Middle frontal gyrus (tissue), 1 donor: Measurements from ENCODE around the gene LMNA.
"Not testable (repeated sequence)": the region's sequence is repeated elsewhere in the genome, so short reads cannot be mapped to it uniquely, and the experiment has no call there.

ENCODE experiments used
- DNase-seq: peaks from one replicate; pipeline ENCODE4 v3.0.0-alpha.2; 2015; ENCODE audit warnings: low spot score; ENCODE audit errors: extremely low spot score

The LMNA gene

GRCh38 chr1:156114101-156114918, at the start of gene LMNA:
LMNA (plus strand) TSS chr1:156114711; CDS start chr1:156114919, 208 bp downstream.
- peak; percentile 57 for DNase-seq

- DNase-seq, result peak; percentile 27
Measured at GRCh38 chr1:156065212-156065611, 49.3 kb upstream of the LMNA start.

GRCh38 chr1:156065871-156066270, 48.6 kb upstream of the LMNA start:
- DNase-seq, result no peak

GRCh38 chr1:156067262-156067661, 47.2 kb upstream of the LMNA start:
- DNase-seq, result no peak

- DNase-seq, result no peak
Measured at GRCh38 chr1:156069490-156070455, 44.7 kb upstream of the LMNA start.

GRCh38 chr1:156070548-156070947, 44.0 kb upstream of the LMNA start:
- no peak for DNase-seq

GRCh38 chr1:156071332-156071816, 43.1 kb upstream of the LMNA start:
- not testable (repeated sequence) for DNase-seq

GRCh38 chr1:156072251-156072650, 42.3 kb upstream of the LMNA start:
- DNase-seq, result no peak

- DNase-seq, result no peak
Measured at GRCh38 chr1:156073110-156073687, 41.3 kb upstream of the LMNA start.

- DNase-seq, result no peak
Measured at GRCh38 chr1:156073740-156074139, 40.8 kb upstream of the LMNA start.

- DNase-seq, result no peak
Measured at GRCh38 chr1:156074661-156075060, 39.9 kb upstream of the LMNA start.

- no peak for DNase-seq
Measured at GRCh38 chr1:156075162-156075561, 39.3 kb upstream of the LMNA start.

- DNase-seq, result no peak
Measured at GRCh38 chr1:156075775-156076204, 38.7 kb upstream of the LMNA start.

- DNase-seq, result no peak
Measured at GRCh38 chr1:156076609-156077429, 37.7 kb upstream of the LMNA start.

GRCh38 chr1:156077430-156077760, 37.1 kb upstream of the LMNA start:
- no peak for DNase-seq

GRCh38 chr1:156078728-156079127, 35.8 kb upstream of the LMNA start:
- DNase-seq, result no peak

- no peak for DNase-seq
Measured at GRCh38 chr1:156079762-156080161, 34.7 kb upstream of the LMNA start.

- DNase-seq, result no peak
Measured at GRCh38 chr1:156080241-156080862, 34.2 kb upstream of the LMNA start.

GRCh38 chr1:156080863-156081179, 33.7 kb upstream of the LMNA start:
- DNase-seq, result no peak

- DNase-seq, result no peak
Measured at GRCh38 chr1:156081180-156081916, 33.2 kb upstream of the LMNA start.
